H1 (cell line): ENCODE measurements around the gene GRIK1. TPM values are rescaled to one million over a fixed set of nuclear protein-coding genes. Genes with fewer than 3 reads are reported as not detected.

Experiments
- GABPA ChIP-seq: IDR thresholded peaks from 2 replicates; pipeline ENCODE4 v1.6.1; 2011; ENCODE audit warnings: mild to moderate bottlenecking, low read length, moderate library complexity, borderline replicate concordance; ENCODE audit not compliant: insufficient read depth
- SUZ12 ChIP-seq: fragments of 200-600 bp; sonication (generic); IDR thresholded peaks from 2 replicates; pipeline ENCODE4 v1.6.1; 2012; ENCODE audit warnings: mild to moderate bottlenecking, inconsistent platforms, low read length, moderate library complexity, mixed read lengths
- TCF12 ChIP-seq: IDR thresholded peaks from 2 replicates; pipeline ENCODE4 v1.6.1; 2011; ENCODE audit warnings: low read depth, mild to moderate bottlenecking, low read length
- polyA plus RNA-seq, 7 experiments: library from polyadenylated mRNA; depleted of rRNA in 3 of 7; stranded (reverse) in 5 of 7; unstranded in 2 of 7; fragments of >200 nt in 5 of 7; fragments of 200-250 nt in 2 of 7; gene quantifications; 1 replicate in 5 of 7; 2 replicates in 1 of 7; 4 replicates in 1 of 7; pipeline versions ENCODE4 v1.2.1 to v1.2.3, GENCODE V29; 2011 to 2013; ENCODE audit warnings: missing spikeins in 2 of 7, mixed read lengths in 2 of 7
- total RNA-seq: library from RNA; stranded (reverse); fragmentation: NEBNext Ultra II Directional; extraction: Animal tissue kit (Norgen Biotek cat#: 25700); gene quantifications from 2 replicates; pipeline ENCODE4 v1.2.1, GENCODE V29; 2021
- TF ChIP-seq, protein P1 (sequence below): IDR thresholded peaks from 2 replicates; pipeline ENCODE4 v1.6.1; 2012; ENCODE audit warnings: inconsistent platforms
- TF ChIP-seq, protein P2 (sequence below), 3 experiments: IDR thresholded peaks; 1 replicate in 2 of 3; 2 replicates in 1 of 3; pipeline versions ENCODE4 v1.5.1 to v1.6.1; 2011; ENCODE audit warnings: low read length in 3 of 3, mild to moderate bottlenecking in 3 of 3, inconsistent platforms in 2 of 3, low read depth in 1 of 3, moderate library complexity in 1 of 3; ENCODE audit not compliant: insufficient read depth in 1 of 3; ENCODE audit errors: control extremely low read depth in 1 of 3

The GRIK1 gene
- total and polyA plus RNA-seq, 2 of the 8 experiments (the other 6 are each of a cell fraction or from before 2014, with no cell fraction given) = 0.11 to 0.32 TPM

DNA sequence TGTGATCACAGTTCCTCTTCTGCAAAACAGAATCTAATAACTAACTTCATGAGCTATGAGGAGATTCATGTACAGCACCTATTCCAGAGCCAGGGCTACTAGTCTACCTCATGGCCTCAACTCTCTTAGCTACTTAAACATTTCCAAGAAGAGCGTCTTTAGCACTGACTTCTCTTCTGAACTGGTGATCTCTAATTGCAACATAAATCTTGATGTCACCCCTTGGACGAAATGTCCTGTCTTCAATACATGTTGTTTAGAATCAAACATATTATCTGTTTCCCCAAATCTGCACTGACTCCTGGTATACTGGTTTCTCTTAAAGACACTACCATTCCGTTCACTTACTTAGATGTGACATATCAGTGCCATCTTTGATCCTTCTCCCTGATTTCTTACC is 88.2 kb downstream of the GRIK1 start (continued):
- TF ChIP-seq GABPA = no peak
- TF ChIP-seq, protein P1, sequence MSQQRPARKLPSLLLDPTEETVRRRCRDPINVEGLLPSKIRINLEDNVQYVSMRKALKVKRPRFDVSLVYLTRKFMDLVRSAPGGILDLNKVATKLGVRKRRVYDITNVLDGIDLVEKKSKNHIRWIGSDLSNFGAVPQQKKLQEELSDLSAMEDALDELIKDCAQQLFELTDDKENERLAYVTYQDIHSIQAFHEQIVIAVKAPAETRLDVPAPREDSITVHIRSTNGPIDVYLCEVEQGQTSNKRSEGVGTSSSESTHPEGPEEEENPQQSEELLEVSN = no peak
- TF ChIP-seq SUZ12 = no peak
- TF ChIP-seq TCF12 = no peak
- TF ChIP-seq, protein P2, sequence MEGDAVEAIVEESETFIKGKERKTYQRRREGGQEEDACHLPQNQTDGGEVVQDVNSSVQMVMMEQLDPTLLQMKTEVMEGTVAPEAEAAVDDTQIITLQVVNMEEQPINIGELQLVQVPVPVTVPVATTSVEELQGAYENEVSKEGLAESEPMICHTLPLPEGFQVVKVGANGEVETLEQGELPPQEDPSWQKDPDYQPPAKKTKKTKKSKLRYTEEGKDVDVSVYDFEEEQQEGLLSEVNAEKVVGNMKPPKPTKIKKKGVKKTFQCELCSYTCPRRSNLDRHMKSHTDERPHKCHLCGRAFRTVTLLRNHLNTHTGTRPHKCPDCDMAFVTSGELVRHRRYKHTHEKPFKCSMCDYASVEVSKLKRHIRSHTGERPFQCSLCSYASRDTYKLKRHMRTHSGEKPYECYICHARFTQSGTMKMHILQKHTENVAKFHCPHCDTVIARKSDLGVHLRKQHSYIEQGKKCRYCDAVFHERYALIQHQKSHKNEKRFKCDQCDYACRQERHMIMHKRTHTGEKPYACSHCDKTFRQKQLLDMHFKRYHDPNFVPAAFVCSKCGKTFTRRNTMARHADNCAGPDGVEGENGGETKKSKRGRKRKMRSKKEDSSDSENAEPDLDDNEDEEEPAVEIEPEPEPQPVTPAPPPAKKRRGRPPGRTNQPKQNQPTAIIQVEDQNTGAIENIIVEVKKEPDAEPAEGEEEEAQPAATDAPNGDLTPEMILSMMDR (IDR thresholded peaks at IDR 0.05; ENCODE audit: control extremely low read depth in 1 of 3, insufficient read depth in 1 of 3, low read depth in 1 of 3, low read length in 3 of 3) = no peak
